Liver (tissue), 3 donors: ENCODE measurements around the gene LDB2.

Experiments
- EGR1 ChIP-seq, 2 donors: IDR thresholded peaks; 2 replicates each; pipeline ENCODE4 v1.6.1; 2016 to 2018; ENCODE audit warnings: antibody characterized with exemption in 2 of 2, low read depth in 2 of 2
- HNF4A ChIP-seq, 2 donors: conservative IDR thresholded peaks; 2 replicates each; pipeline ENCODE4 v1.6.1; 2016; ENCODE audit warnings: antibody characterized with exemption in 2 of 2, mild to moderate bottlenecking in 2 of 2
- JUND ChIP-seq, 2 donors: IDR thresholded peaks; 2 replicates each; pipeline ENCODE4 v1.6.1; 2016; ENCODE audit warnings: antibody characterized with exemption in 2 of 2
- RAD21 ChIP-seq, 2 donors: IDR thresholded peaks; 2 replicates each; pipeline ENCODE4 v1.6.1; 2016; ENCODE audit warnings: antibody characterized with exemption in 2 of 2, mild to moderate bottlenecking in 2 of 2
- RXRA ChIP-seq, 2 donors: IDR thresholded peaks; 2 replicates each; pipeline ENCODE4 v1.6.1; 2017 to 2018; ENCODE audit warnings: antibody characterized with exemption in 2 of 2, mild to moderate bottlenecking in 1 of 2
- SP1 ChIP-seq: IDR thresholded peaks from 2 replicates; pipeline ENCODE4 v1.6.1; 2018; ENCODE audit warnings: antibody characterized with exemption, mild to moderate bottlenecking
- TAF1 ChIP-seq: conservative IDR thresholded peaks from 2 replicates; pipeline ENCODE4 v1.6.1; 2016; ENCODE audit warnings: antibody characterized with exemption, mild to moderate bottlenecking
- YY1 ChIP-seq: IDR thresholded peaks from 2 replicates; pipeline ENCODE4 v1.6.1; 2016; ENCODE audit warnings: antibody characterized with exemption, mild to moderate bottlenecking
- TF ChIP-seq, protein P1 (sequence below): IDR thresholded peaks from 2 replicates; pipeline ENCODE4 v1.6.1; 2016; ENCODE audit warnings: antibody characterized with exemption
- TF ChIP-seq, protein P2 (sequence below): fragments of 150-350 bp; IDR thresholded peaks from 2 replicates; pipeline ENCODE4 v1.5.1; 2017; ENCODE audit warnings: improper control_type of control experiment, low read depth, low read length; ENCODE audit not compliant: missing input control
- TF ChIP-seq, protein P3 (sequence below): IDR thresholded peaks from 2 replicates; pipeline ENCODE4 v1.6.1; 2016; ENCODE audit warnings: antibody characterized with exemption, mild to moderate bottlenecking
- TF ChIP-seq, protein P4 (sequence below): IDR thresholded peaks from 2 replicates; pipeline ENCODE4 v1.6.1; 2016; ENCODE audit warnings: antibody characterized with exemption
- TF ChIP-seq, protein P5 (sequence below): IDR thresholded peaks from 2 replicates; pipeline ENCODE4 v1.6.1; 2016; ENCODE audit warnings: antibody characterized with exemption
- donor health status: healthy.
- donor health status: healthy.

DNA sequence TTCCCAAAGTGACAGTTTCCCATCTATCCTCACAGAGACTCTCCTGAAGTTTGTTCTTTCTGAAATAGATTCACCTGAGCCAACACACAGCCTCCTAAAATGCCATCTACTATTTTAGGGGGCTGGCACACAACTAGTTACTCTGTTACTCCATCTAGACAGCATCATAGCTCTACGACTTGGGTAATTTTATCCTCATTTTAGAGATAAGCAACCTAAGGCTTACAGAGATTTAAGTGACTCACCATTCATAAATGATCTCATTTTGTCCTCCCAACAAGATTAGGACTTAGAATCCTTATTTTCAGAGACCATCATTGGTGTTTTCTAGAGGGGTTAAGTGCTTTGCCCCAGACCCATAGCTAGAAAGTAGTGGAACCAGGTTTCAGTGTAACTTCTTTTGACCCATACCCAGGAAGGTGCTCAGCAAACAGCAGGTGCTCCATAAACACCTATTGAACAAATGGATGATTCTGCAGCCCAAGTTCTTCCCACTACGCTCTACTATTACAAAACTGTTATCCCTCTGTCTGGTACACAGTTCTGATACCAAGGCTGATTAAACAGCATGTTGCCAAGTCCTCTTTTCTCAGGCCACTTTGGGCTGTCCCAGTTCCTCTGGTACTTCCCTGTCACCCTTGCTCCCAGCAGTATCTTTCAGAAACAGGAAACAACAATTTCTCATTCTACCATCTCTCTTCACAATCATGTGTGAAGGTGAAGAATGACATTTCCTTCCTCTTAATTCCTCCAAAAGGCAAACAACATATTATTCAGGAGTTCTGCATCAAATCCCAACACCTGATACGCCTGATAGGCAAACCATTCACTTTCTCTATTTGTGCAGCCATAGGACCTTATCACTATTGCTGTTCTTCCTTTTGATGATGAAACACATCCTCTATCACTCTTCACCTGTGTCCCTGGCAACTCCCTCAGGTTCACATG, 367.5 kb downstream of the LDB2 start:
- no peak for TF ChIP-seq JUND (IDR thresholded peaks at IDR 0.05)
- TF ChIP-seq, protein P1, sequence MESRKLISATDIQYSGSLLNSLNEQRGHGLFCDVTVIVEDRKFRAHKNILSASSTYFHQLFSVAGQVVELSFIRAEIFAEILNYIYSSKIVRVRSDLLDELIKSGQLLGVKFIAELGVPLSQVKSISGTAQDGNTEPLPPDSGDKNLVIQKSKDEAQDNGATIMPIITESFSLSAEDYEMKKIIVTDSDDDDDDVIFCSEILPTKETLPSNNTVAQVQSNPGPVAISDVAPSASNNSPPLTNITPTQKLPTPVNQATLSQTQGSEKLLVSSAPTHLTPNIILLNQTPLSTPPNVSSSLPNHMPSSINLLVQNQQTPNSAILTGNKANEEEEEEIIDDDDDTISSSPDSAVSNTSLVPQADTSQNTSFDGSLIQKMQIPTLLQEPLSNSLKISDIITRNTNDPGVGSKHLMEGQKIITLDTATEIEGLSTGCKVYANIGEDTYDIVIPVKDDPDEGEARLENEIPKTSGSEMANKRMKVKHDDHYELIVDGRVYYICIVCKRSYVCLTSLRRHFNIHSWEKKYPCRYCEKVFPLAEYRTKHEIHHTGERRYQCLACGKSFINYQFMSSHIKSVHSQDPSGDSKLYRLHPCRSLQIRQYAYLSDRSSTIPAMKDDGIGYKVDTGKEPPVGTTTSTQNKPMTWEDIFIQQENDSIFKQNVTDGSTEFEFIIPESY: no peak
- TF ChIP-seq, protein P2, sequence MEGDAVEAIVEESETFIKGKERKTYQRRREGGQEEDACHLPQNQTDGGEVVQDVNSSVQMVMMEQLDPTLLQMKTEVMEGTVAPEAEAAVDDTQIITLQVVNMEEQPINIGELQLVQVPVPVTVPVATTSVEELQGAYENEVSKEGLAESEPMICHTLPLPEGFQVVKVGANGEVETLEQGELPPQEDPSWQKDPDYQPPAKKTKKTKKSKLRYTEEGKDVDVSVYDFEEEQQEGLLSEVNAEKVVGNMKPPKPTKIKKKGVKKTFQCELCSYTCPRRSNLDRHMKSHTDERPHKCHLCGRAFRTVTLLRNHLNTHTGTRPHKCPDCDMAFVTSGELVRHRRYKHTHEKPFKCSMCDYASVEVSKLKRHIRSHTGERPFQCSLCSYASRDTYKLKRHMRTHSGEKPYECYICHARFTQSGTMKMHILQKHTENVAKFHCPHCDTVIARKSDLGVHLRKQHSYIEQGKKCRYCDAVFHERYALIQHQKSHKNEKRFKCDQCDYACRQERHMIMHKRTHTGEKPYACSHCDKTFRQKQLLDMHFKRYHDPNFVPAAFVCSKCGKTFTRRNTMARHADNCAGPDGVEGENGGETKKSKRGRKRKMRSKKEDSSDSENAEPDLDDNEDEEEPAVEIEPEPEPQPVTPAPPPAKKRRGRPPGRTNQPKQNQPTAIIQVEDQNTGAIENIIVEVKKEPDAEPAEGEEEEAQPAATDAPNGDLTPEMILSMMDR: no peak
- TF ChIP-seq SP1: no peak
- TF ChIP-seq, protein P3, sequence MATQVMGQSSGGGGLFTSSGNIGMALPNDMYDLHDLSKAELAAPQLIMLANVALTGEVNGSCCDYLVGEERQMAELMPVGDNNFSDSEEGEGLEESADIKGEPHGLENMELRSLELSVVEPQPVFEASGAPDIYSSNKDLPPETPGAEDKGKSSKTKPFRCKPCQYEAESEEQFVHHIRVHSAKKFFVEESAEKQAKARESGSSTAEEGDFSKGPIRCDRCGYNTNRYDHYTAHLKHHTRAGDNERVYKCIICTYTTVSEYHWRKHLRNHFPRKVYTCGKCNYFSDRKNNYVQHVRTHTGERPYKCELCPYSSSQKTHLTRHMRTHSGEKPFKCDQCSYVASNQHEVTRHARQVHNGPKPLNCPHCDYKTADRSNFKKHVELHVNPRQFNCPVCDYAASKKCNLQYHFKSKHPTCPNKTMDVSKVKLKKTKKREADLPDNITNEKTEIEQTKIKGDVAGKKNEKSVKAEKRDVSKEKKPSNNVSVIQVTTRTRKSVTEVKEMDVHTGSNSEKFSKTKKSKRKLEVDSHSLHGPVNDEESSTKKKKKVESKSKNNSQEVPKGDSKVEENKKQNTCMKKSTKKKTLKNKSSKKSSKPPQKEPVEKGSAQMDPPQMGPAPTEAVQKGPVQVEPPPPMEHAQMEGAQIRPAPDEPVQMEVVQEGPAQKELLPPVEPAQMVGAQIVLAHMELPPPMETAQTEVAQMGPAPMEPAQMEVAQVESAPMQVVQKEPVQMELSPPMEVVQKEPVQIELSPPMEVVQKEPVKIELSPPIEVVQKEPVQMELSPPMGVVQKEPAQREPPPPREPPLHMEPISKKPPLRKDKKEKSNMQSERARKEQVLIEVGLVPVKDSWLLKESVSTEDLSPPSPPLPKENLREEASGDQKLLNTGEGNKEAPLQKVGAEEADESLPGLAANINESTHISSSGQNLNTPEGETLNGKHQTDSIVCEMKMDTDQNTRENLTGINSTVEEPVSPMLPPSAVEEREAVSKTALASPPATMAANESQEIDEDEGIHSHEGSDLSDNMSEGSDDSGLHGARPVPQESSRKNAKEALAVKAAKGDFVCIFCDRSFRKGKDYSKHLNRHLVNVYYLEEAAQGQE: no peak
- TF ChIP-seq HNF4A (conservative IDR thresholded peaks at IDR 0.05): no peak
- no peak for TF ChIP-seq YY1
- TF ChIP-seq RXRA (IDR thresholded peaks at IDR 0.05): no peak
- TF ChIP-seq TAF1: no peak
- TF ChIP-seq, protein P4, sequence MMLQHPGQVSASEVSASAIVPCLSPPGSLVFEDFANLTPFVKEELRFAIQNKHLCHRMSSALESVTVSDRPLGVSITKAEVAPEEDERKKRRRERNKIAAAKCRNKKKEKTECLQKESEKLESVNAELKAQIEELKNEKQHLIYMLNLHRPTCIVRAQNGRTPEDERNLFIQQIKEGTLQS: no peak
- no peak for TF ChIP-seq EGR1 (IDR thresholded peaks at IDR 0.05; ENCODE audit: low read depth in 2 of 2)
- TF ChIP-seq RAD21 (IDR thresholded peaks at IDR 0.05): no peak
- TF ChIP-seq, protein P5, sequence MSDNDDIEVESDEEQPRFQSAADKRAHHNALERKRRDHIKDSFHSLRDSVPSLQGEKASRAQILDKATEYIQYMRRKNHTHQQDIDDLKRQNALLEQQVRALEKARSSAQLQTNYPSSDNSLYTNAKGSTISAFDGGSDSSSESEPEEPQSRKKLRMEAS: no peak
